Aorta (tissue), 5 donors: ENCODE data around the gene APCDD1. TPM values are rescaled to one million over a fixed set of nuclear protein-coding genes. Genes with fewer than 3 reads are reported as not detected.
A peak's percentile ranks its signal among the peaks of the same experiment; 100 is the strongest.

Experiments
- ATAC-seq: fragments of 200-7000 bp; cut with Tn5 transposase; one replicate; pipeline ENCODE4 v1.9.1; 2022; ENCODE audit warnings: moderate library complexity; ENCODE audit not compliant: low FRiP score
- DNase-seq, 2 donors: peaks; one replicate each; pipeline ENCODE4 v3.0.0-alpha.2; 2020
- H3K27ac ChIP-seq, 2 donors: one replicate each; pipeline ENCODE4 v1.5.1; 2013; ENCODE audit warnings: low read length in 2 of 2, mild to moderate bottlenecking in 2 of 2, moderate library complexity in 2 of 2, control low read depth in 1 of 2, inconsistent platforms in 1 of 2, low read depth in 1 of 2
- H3K27me3 ChIP-seq, 2 donors: one replicate each; pipeline ENCODE4 v1.6.1; 2013; ENCODE audit warnings: control low read depth in 1 of 2, low read length in 1 of 2, mild to moderate bottlenecking in 1 of 2, moderate library complexity in 1 of 2; ENCODE audit not compliant: insufficient read depth in 2 of 2, control insufficient read depth in 1 of 2
- H3K36me3 ChIP-seq, 2 donors: one replicate each; pipeline ENCODE4 v1.6.1; 2013; ENCODE audit warnings: control low read depth in 1 of 2, low read length in 1 of 2, mild to moderate bottlenecking in 1 of 2; ENCODE audit not compliant: insufficient read depth in 2 of 2, control insufficient read depth in 1 of 2
- H3K4me1 ChIP-seq, 2 donors: one replicate each; pipeline ENCODE4 v1.6.1; 2013; ENCODE audit warnings: low read length in 2 of 2, control low read depth in 1 of 2, mild to moderate bottlenecking in 1 of 2, moderate library complexity in 1 of 2; ENCODE audit not compliant: insufficient read depth in 2 of 2, control insufficient read depth in 1 of 2
- H3K4me3 ChIP-seq, 2 donors: one replicate each; pipeline ENCODE4 v1.5.1; 2013; ENCODE audit warnings: low read length in 2 of 2, control low read depth in 1 of 2, mild to moderate bottlenecking in 1 of 2
- H3K9me3 ChIP-seq: one replicate; pipeline ENCODE4 v1.6.1; 2013; ENCODE audit warnings: mild to moderate bottlenecking, low read length; ENCODE audit not compliant: control insufficient read depth
- WGBS, 2 donors: extraction: QIAGEN DNeasy Blood & Tissue Kit; methylation state at CpG; one replicate each; pipeline ENCODE4 v1.1.7; 2013; 5-methylcytosine and 5-hydroxymethylcytosine counted together
- intact Hi-C, 2 donors: fragments of 100-400 bp; cut with DNase I; formaldehyde crosslinking; loops; one replicate each; pipeline versions ENCODE4 v1.14.2 to v1.15.0; 2022
- polyA plus RNA-seq, 2 donors: library from polyadenylated mRNA; stranded (reverse); fragments of 200-250 nt; gene quantifications; one replicate each; pipeline ENCODE4 v1.2.3, GENCODE V29; 2013
- total RNA-seq, 2 donors: library from RNA; stranded (reverse); fragmentation: NEBNext Ultra II Directional; extraction: Animal tissue kit (Norgen Biotek cat#: 25700); gene quantifications; one replicate each; pipeline ENCODE4 v1.2.1, GENCODE V29; 2021
- donor health status: healthy with polysubstance abuse.
- donor health status: Bipolar disorder and iron deficiency.
- donor health status: DM: no; HTN: no; CAD: no.
- donor health status: DM: no; HTN: no; CAD: no.
- donor health status: DM: yes; HTN: yes; CAD: no.

APCDD1 gene
- total and polyA plus RNA-seq, 4 donors = 7.6 to 45.5 (median 10.5) TPM

DNA sequence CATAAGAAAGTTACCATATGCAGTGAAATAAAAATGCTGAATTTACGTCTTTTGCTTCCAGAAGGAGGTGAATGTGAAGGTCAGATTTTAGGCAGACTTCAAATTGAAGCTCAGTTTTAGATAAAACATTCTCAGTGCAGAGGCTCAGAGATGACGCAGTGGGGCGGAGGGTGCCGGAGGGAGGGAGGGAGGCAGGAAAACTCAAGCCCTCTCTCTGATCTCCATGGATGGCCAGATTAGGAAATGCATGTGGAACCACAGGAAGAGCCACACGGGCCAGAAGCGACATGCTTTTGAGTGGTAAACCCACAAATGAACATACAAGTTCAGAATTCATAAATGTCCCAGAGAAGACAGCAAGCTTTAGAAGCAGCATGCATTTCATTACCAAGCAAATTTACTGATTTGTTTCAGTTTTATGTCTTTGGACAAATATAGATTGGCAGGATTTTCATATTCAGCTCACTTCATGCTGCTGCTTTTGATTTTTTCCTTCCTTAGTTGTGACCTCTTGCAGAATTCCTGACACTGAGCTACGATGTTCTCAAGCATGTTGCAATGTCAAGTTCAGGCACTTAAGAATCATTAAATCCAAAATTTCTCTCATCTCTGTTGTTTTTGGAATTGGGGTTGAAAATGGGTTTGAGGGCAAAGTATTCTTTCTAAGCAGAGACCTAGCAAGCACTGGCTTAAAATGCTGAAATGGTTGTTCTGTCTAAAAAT is 29.7 kb upstream of the APCDD1 start:
- no peak for DNase-seq
- H3K27me3 ChIP-seq = no peaks in the 10 kb centered on the region
- H3K27ac ChIP-seq = no peak overlapping the region
- H3K4me1 ChIP-seq = peaks cover 0 to 2% of the 10 kb centered on the region in 2 donors
- no peak overlapping the region for H3K4me3 ChIP-seq
- ATAC-seq = peak; percentile 75
- no peaks in the 10 kb centered on the region for H3K36me3 ChIP-seq
- 76 to 82% methylated on average over 7 of the region's 7 CpGs for WGBS, 2 donors
- no peaks in the 10 kb centered on the region for H3K9me3 ChIP-seq
- intact Hi-C loops = no loop called here

GRCh38 chr18:10430677-10431076 is 23.8 kb upstream of the APCDD1 start:
- Histone ChIP-seq H3K4me3 (no peak overlapping the region), H3K36me3 (no peaks in the 10 kb centered on the region), H3K4me1 (peaks cover 0 to 2% of the 10 kb centered on the region in 2 donors), H3K27ac (no peak overlapping the region), H3K9me3 (no peaks in the 10 kb centered on the region), H3K27me3 (no peaks in the 10 kb centered on the region)
- no peak for DNase-seq
- ATAC-seq = no peak
- intact Hi-C loops = no loop called here
- 35 to 67% methylated on average over 4 of the region's 4 CpGs for WGBS, 2 donors

GRCh38 chr18:10431680-10432079 is 22.8 kb upstream of the APCDD1 start:
- intact Hi-C loops = no loop called here
- 89 to 93% methylated on average over 2 of the region's 2 CpGs for WGBS, 2 donors
- Histone ChIP-seq H3K4me1 (peaks cover 0 to 2% of the 10 kb centered on the region in 2 donors), H3K36me3 (no peaks in the 10 kb centered on the region), H3K4me3 (no peak overlapping the region), H3K27ac (no peak overlapping the region), H3K27me3 (no peaks in the 10 kb centered on the region), H3K9me3 (no peaks in the 10 kb centered on the region)
- ATAC-seq (no peak), DNase-seq (no peak)

GRCh38 chr18:10432781-10433180 is 21.7 kb upstream of the APCDD1 start:
- intact Hi-C loops = no loop called here
- peak; percentile 57 for ATAC-seq

DNA sequence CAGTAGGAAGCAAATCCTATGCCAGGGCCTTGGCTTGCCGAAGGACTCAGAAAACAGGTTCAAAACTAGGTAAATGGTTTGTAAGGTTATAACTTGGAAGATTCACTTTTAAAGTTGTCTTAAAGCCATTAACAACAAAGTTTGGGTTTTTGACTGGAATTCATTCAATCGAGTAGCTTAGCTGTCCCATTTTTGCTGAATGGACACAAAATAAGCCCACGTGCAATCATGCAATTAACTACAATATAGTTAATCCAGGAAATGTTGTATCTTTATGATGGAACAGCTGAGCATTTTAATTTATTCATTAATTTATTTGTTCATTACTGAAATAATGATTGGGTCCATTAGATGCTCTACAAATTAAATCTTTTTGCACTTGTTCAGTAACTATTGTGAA is 18.3 kb upstream of the APCDD1 start:
- H3K4me3 ChIP-seq = no peak overlapping the region
- intact Hi-C loops = no loop called here
- DNase-seq (no peak), ATAC-seq (no peak)
- H3K27ac ChIP-seq = no peak overlapping the region
- 97 to 100% methylated on average over 3 of the region's 3 CpGs for WGBS, 2 donors
- H3K36me3 ChIP-seq = no peaks in the 10 kb centered on the region
- no peaks in the 10 kb centered on the region for H3K4me1 ChIP-seq
- no peaks in the 10 kb centered on the region for H3K9me3 ChIP-seq
- H3K27me3 ChIP-seq = no peaks in the 10 kb centered on the region

More at GRCh38 chr18:10432781-10433180, 21.7 kb upstream of the APCDD1 start:
- no peaks in the 10 kb centered on the region for H3K9me3 ChIP-seq
- WGBS, 2 donors = 77 to 83% methylated on average over 7 of the region's 7 CpGs
- no peaks in the 10 kb centered on the region for H3K27me3 ChIP-seq
- H3K4me3 ChIP-seq = no peak overlapping the region
- no peak overlapping the region for H3K27ac ChIP-seq
- H3K36me3 ChIP-seq = no peaks in the 10 kb centered on the region
- no peak for DNase-seq
- peaks cover 0 to 2% of the 10 kb centered on the region in 2 donors for H3K4me1 ChIP-seq

DNA sequence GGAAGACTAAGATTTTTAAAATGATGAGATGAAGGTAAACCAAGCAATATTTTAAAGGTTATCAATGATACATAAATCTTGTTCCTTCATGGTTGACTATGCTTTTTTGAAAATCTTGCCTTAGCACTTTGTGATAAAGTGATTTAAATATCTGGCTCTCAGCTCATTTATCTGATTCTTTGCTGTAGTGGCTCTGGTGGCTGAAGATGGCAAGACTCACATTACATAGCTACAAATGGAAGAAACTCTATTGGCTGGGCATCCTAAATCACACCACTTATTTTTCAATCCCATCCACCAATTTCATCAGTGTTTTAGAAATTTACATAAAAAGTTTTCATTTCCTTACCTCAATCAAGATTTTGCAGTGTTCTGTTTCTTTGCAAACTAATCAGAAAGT is 16.6 kb upstream of the APCDD1 start:
- no peak overlapping the region for H3K4me3 ChIP-seq
- ATAC-seq = no peak
- no peaks in the 10 kb centered on the region for H3K27me3 ChIP-seq
- H3K4me1 ChIP-seq = no peaks in the 10 kb centered on the region
- H3K27ac ChIP-seq = no peak overlapping the region
- intact Hi-C loops = no loop called here
- no peaks in the 10 kb centered on the region for H3K36me3 ChIP-seq
- no peak for DNase-seq
- H3K9me3 ChIP-seq = no peaks in the 10 kb centered on the region

DNA sequence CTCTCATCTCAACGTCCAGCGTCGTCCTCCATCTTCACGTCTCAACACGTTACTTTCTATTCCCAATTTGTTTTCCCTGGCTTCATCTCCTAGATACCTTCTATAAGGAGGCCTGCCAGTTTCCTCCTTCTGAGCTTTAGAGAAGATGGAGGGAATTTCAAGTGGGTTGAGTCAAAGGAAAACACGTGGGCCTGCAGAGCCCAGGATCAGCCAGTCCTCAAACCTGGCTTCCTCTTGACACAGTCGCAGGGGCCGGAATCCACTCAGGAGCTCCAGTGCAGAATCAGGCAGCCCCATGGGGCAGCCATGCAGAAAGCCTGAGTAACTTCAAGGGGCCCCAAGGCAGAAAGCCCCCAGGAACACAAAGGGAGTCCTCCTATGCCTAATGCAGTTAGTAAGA is 14.5 kb upstream of the APCDD1 start:
- ATAC-seq (no peak), DNase-seq (no peak)
- 89 to 93% methylated on average over 8 of the region's 8 CpGs for WGBS, 2 donors
- intact Hi-C loops = no loop called here
- H3K36me3 ChIP-seq = no peaks in the 10 kb centered on the region
- H3K9me3 ChIP-seq = no peaks in the 10 kb centered on the region
- no peak overlapping the region for H3K27ac ChIP-seq
- no peaks in the 10 kb centered on the region for H3K27me3 ChIP-seq
- H3K4me1 ChIP-seq = no peaks in the 10 kb centered on the region
- no peak overlapping the region for H3K4me3 ChIP-seq

GRCh38 chr18:10440884-10441283 is 13.6 kb upstream of the APCDD1 start:
- intact Hi-C loops = no loop called here
- H3K4me3 ChIP-seq = no peak overlapping the region
- no peak overlapping the region for H3K27ac ChIP-seq
- DNase-seq (no peak), ATAC-seq (no peak)
- no peaks in the 10 kb centered on the region for H3K4me1 ChIP-seq
- no peaks in the 10 kb centered on the region for H3K27me3 ChIP-seq
- no peaks in the 10 kb centered on the region for H3K36me3 ChIP-seq
- no peaks in the 10 kb centered on the region for H3K9me3 ChIP-seq
- WGBS, 2 donors = 95% methylated on average over 3 of the region's 3 CpGs

GRCh38 chr18:10441472-10441871 is 13.0 kb upstream of the APCDD1 start:
- Histone ChIP-seq H3K4me1 (no peaks in the 10 kb centered on the region), H3K4me3 (no peak overlapping the region), H3K27me3 (no peaks in the 10 kb centered on the region), H3K9me3 (no peaks in the 10 kb centered on the region), H3K36me3 (no peaks in the 10 kb centered on the region), H3K27ac (no peak overlapping the region)
- DNase-seq (no peak), ATAC-seq (no peak)
- intact Hi-C loops = no loop called here
- 96 to 97% methylated on average over 4 of the region's 4 CpGs for WGBS, 2 donors
